Keratinocyte (primary cell): ENCODE results near the gene CA12. TPM values are rescaled to one million over a fixed set of nuclear protein-coding genes. Genes with fewer than 3 reads are reported as not detected.
A peak's percentile ranks its signal among the peaks of the same experiment; 100 is the strongest.

Experiments
- DNase-seq: peaks from one replicate; pipeline ENCODE4 v3.0.0-alpha.2; 2011; ENCODE audit warnings: low read depth, missing footprints, low spot score
- FAIRE-seq: peaks from 2 replicates; lab custom pipeline; 2011; peaks lifted over from hg19 to GRCh38; lab: Jason Lieb, UNC
- H2AFZ ChIP-seq: 2 replicates; pipeline ENCODE4 v1.6.0; 2012; ENCODE audit warnings: low read length, control low read depth, inconsistent platforms; ENCODE audit not compliant: control insufficient read depth
- H3K27ac ChIP-seq: 2 replicates; pipeline ENCODE4 v1.5.1; 2011; ENCODE audit warnings: low read length; ENCODE audit not compliant: control insufficient read depth, insufficient read depth
- H3K27me3 ChIP-seq: 3 replicates; pipeline ENCODE4 v1.6.0; 2011; ENCODE audit warnings: low read length; ENCODE audit not compliant: control insufficient read depth, insufficient read depth; ENCODE audit errors: extremely low read depth
- H3K36me3 ChIP-seq, 2 experiments: 2 replicates in 1 of 2; 3 replicates in 1 of 2; pipeline ENCODE4 v1.5.1; 2011; ENCODE audit warnings: low read length in 2 of 2, mild to moderate bottlenecking in 1 of 2; ENCODE audit not compliant: control insufficient read depth in 2 of 2, insufficient read depth in 2 of 2; ENCODE audit errors: extremely low read depth in 1 of 2
- H3K4me1 ChIP-seq: 3 replicates; pipeline ENCODE4 v1.5.1; 2011; ENCODE audit warnings: low read length; ENCODE audit not compliant: control insufficient read depth, insufficient read depth; ENCODE audit errors: extremely low read depth
- H3K4me2 ChIP-seq: 3 replicates; pipeline ENCODE4 v1.6.0; 2011; ENCODE audit warnings: low read depth, low read length; ENCODE audit not compliant: control insufficient read depth, insufficient read depth; ENCODE audit errors: extremely low read depth
- H3K4me3 ChIP-seq, 3 experiments: fragments of 200-600 bp in 1 of 3; sonication (generic) in 1 of 3; 2 replicates in 2 of 3; 3 replicates in 1 of 3; pipeline ENCODE4 v1.5.1; 2011 to 2016; ENCODE audit warnings: low read length in 3 of 3, mild to moderate bottlenecking in 3 of 3, control low read depth in 2 of 3, inconsistent platforms in 1 of 3, low read depth in 1 of 3, mixed read lengths in 1 of 3, mixed run types in 1 of 3, moderate library complexity in 1 of 3; ENCODE audit not compliant: control insufficient read depth in 2 of 3, insufficient read depth in 2 of 3; ENCODE audit errors: extremely low read depth in 1 of 3
- H3K79me2 ChIP-seq: 2 replicates; pipeline ENCODE4 v1.6.0; 2012; ENCODE audit warnings: low read length; ENCODE audit not compliant: control insufficient read depth, insufficient read depth
- H3K9ac ChIP-seq: 3 replicates; pipeline ENCODE4 v1.6.0; 2011; ENCODE audit warnings: low read length; ENCODE audit not compliant: control insufficient read depth, insufficient read depth; ENCODE audit errors: extremely low read depth
- H3K9me1 ChIP-seq: 3 replicates; pipeline ENCODE4 v1.6.0; 2011; ENCODE audit warnings: low read length; ENCODE audit not compliant: control insufficient read depth, insufficient read depth; ENCODE audit errors: extremely low read depth
- H3K9me3 ChIP-seq: 2 replicates; pipeline ENCODE4 v1.5.1; 2012; ENCODE audit warnings: low read depth, low read length; ENCODE audit not compliant: control insufficient read depth
- H4K20me1 ChIP-seq: 3 replicates; pipeline ENCODE4 v1.6.0; 2011; ENCODE audit warnings: low read length; ENCODE audit not compliant: control insufficient read depth, insufficient read depth; ENCODE audit errors: extremely low read depth
- CTCF ChIP-seq, 3 experiments: IDR thresholded peaks in 1 of 3; conservative IDR thresholded peaks in 1 of 3; optimal IDR thresholded peaks in 1 of 3; 2 replicates in 2 of 3; 3 replicates in 1 of 3; pipeline versions ENCODE3 to v1.5.1; 2011; ENCODE audit warnings: low read length in 3 of 3, mild to moderate bottlenecking in 3 of 3, moderate library complexity in 2 of 3, control low read depth in 1 of 3, inconsistent platforms in 1 of 3; ENCODE audit not compliant: insufficient read depth in 2 of 3; ENCODE audit errors: extremely low read depth in 1 of 3
- EZH2 ChIP-seq: IDR thresholded peaks from one replicate; pipeline ENCODE4 v1.6.1; 2012; ENCODE audit warnings: inconsistent platforms, mild to moderate bottlenecking, low read length, moderate library complexity
- dilution Hi-C: fragments of 300-500 bp; cut with MboI; formaldehyde crosslinking; loops from one replicate; pipeline ENCODE4 v1.7.0; 2020; ENCODE audit warnings: low sequenced_read_pairs; ENCODE audit not compliant: extremely low pct_ligation_motif_present
- polyA plus RNA-seq, 5 experiments: library from polyadenylated mRNA; depleted of rRNA in 3 of 5; stranded (reverse) in 3 of 5; stranded (forward) in 1 of 5; unstranded in 1 of 5; fragments of >200 nt; gene quantifications; 1 replicate in 1 of 5; 2 replicates in 3 of 5; 3 replicates in 1 of 5; pipeline versions ENCODE4 v1.2.1 to v1.2.3, GENCODE V29; 2011 to 2012; ENCODE audit warnings: missing spikeins in 2 of 5, low read depth in 1 of 5, low replicate concordance in 1 of 5

Gene CA12
- polyA plus RNA-seq, 1 donor (not counting 4 experiments of a cell fraction or from before 2014, with no cell fraction given), result 158 TPM

DNA sequence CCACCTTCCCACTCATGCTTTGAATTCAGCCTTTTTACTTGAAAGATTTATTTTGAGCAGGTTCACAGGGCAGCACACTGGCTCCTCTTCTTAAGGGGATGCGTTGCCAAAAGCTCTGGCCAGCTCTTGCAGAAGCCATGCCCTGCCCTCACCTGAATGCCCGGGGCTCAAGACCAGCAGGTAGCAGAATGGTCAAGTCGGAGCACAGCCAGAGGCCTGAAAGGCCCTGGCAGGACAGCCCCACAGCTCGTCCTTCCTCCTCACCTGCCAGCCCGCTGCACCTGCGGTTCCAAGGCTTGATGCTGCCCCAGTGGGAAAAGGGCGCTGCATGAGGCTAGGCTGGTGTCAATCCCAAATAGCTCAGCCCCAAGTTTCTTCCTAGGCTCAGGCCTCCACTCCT lies 13.1 kb downstream of the CA12 start:
- no peak overlapping the region for H3K4me3 ChIP-seq
- H3K9me1 ChIP-seq, result no peaks in the 10 kb centered on the region
- no peak overlapping the region for H2AFZ ChIP-seq
- H3K27ac ChIP-seq, result no peak overlapping the region
- DNase-seq (no peak), FAIRE-seq (no peak)
- H3K9me3 ChIP-seq, result no peaks in the 10 kb centered on the region
- no peaks in the 10 kb centered on the region for H3K27me3 ChIP-seq
- peaks cover 57% of the 10 kb centered on the region for H3K4me1 ChIP-seq
- TF ChIP-seq CTCF (optimal IDR thresholded peaks at IDR 0.05 in 1 of 3, IDR thresholded peaks at IDR 0.05 in 1 of 3, conservative IDR thresholded peaks at IDR 0.05 in 1 of 3; ENCODE audit: extremely low read depth in 1 of 3, insufficient read depth in 2 of 3, low read length in 3 of 3), result no peak
- no peak for TF ChIP-seq EZH2
- no peak overlapping the region for H3K4me2 ChIP-seq
- H3K36me3 ChIP-seq, result peaks cover 17 to 19% of the 10 kb centered on the region in 2 experiments
- dilution Hi-C loops, result no loop called here
- H3K79me2 ChIP-seq, result no peaks in the 10 kb centered on the region
- H4K20me1 ChIP-seq, result no peaks in the 10 kb centered on the region
- H3K9ac ChIP-seq, result peak overlapping the region; percentile 7

GRCh38 chr15:63367900-63368299 lies 13.7 kb downstream of the CA12 start:
- H3K4me3 ChIP-seq, result no peak overlapping the region
- no peaks in the 10 kb centered on the region for H3K9me1 ChIP-seq
- H3K9ac ChIP-seq, result no peak overlapping the region
- peaks cover 51% of the 10 kb centered on the region for H3K4me1 ChIP-seq
- H3K79me2 ChIP-seq, result no peaks in the 10 kb centered on the region
- H2AFZ ChIP-seq, result no peak overlapping the region
- H4K20me1 ChIP-seq, result no peaks in the 10 kb centered on the region
- H3K4me2 ChIP-seq, result peak overlapping the region; percentile 17
- H3K27me3 ChIP-seq, result no peaks in the 10 kb centered on the region
- FAIRE-seq, result peak; percentile 46
- H3K27ac ChIP-seq, result peak overlapping the region; percentile 50
- H3K36me3 ChIP-seq, result peaks cover 12 to 22% of the 10 kb centered on the region in 2 experiments
- dilution Hi-C loops, result no loop called here
- TF ChIP-seq EZH2, result no peak
- TF ChIP-seq CTCF (optimal IDR thresholded peaks at IDR 0.05 in 1 of 3, IDR thresholded peaks at IDR 0.05 in 1 of 3, conservative IDR thresholded peaks at IDR 0.05 in 1 of 3; ENCODE audit: extremely low read depth in 1 of 3, insufficient read depth in 2 of 3, low read length in 3 of 3), result no peak
- no peak for DNase-seq
- H3K9me3 ChIP-seq, result no peaks in the 10 kb centered on the region
